ENCODE results near the gene ADNP. TPM values are rescaled to one million over a fixed set of nuclear protein-coding genes. Genes with fewer than 3 reads are reported as not detected.
"Not testable (repeated sequence)": the region's sequence is repeated elsewhere in the genome, so short reads cannot be mapped to it uniquely, and the experiment has no call there.

ADNP gene
- total RNA-seq, 2 experiments from 2014 or later: 70.7 to 90.4 TPM

DNA sequence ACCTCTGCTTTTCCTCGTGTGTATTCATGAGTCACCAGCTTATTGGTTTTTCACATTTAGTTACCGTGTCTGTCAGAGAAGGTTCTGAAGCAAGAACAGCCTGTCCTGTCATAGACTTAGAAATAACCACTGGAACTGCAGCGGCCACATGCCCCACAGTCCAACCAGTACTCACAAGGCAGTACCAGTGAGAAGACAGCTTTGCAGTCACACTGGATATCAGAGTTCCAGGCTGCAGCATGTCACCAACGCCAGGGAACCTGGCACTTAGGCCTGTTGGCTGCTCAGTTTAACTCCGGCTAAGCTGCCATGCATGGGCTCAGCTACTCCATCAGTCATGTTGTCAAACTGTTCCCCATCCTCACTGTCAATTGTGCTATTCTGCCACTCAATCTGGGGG lies 40.1 kb downstream of the ADNP start:
- Mint-ChIP-seq H3K4me3 (no peak overlapping the region), H3K36me3 (ENCODE audit: low read depth) (peaks cover 46% of the 10 kb centered on the region), H3K27ac (no peak overlapping the region), H3K4me1 (peaks cover 5% of the 10 kb centered on the region), H3K27me3 (no peaks in the 10 kb centered on the region), H3K9me3 (no peaks in the 10 kb centered on the region)
- POLR2A ChIA-PET: no interaction called here
- CTCF ChIA-PET: interaction anchor here (0.6 to 3.6 kb wide), 5 partner anchors 9 to 96 kb away, joined by 3 to 12 read pairs (median 3); partner anchors contain the start of gene BCAS4
- no peak for DNase-seq

DNA sequence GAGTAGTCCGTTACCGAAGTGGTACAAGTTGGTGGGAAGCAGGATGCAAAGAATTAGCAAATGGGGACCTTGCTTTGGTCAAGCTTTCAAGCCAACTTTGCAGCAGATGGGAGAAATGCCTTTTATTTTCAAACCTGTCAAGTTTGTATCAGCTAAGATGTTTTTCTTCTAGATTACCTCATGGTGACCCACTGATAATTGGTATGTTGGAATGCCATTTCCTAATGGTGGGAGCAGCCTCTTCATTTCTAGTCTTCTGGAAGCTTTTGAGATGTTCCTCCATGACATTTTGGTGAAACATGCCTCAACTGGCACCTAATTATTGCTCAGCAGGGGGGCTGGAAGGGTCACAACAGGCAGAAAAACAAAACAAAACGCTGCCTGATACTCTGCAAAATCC lies 43.7 kb downstream of the ADNP start:
- Mint-ChIP-seq H3K4me3 (no peak overlapping the region), H3K9me3 (no peaks in the 10 kb centered on the region), H3K27me3 (no peaks in the 10 kb centered on the region), H3K4me1 (no peaks in the 10 kb centered on the region), H3K27ac (no peak overlapping the region), H3K36me3 (ENCODE audit: low read depth) (peaks cover 34% of the 10 kb centered on the region)
- no peak for DNase-seq
- ChIA-PET POLR2A (no interaction called here), CTCF (interaction anchor here (1.0 kb wide), 1 partner anchor 22 kb away, joined by 3 read pairs; no protein-coding TSS in a partner anchor)

DNA sequence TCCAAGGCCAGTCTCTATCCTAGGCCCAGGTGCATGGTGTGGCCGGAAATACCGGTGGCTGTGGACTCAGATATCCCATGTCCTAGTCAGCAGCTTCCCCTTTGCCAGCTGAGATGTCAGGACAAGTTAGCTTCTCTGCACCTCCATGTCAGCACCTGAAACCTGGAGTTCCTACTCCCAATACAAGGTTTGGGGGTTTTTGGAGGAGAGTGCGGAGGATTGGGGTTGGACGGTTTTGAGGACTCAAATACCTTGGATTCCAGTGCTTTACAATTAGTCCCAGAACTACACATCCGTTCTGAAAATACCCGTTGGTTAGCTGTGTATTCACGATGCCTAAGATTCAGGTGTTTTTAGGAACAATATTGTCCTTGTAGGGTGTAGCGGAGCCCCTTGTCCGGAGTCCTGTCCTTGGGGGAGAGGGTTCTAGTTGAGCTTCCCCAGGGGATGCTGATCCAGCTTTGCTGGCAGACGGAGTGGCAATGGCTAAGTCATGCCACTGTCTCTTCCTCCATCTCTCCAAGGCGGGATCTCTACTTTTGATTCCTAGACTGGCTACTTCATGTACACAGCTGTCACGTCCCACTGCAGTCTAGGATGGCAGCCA lies 45.0 kb downstream of the ADNP start:
- POLR2A ChIA-PET: no interaction called here
- DNase-seq: no peak
- Mint-ChIP-seq H3K27ac (no peak overlapping the region), H3K36me3 (ENCODE audit: low read depth) (peaks cover 22% of the 10 kb centered on the region), H3K4me3 (no peak overlapping the region), H3K9me3 (no peaks in the 10 kb centered on the region), H3K27me3 (no peaks in the 10 kb centered on the region), H3K4me1 (no peaks in the 10 kb centered on the region)
- CTCF ChIA-PET: interaction anchor here (1.1 kb wide), 1 partner anchor 92 kb away, joined by 5 read pairs; the partner anchor contains the start of gene BCAS4

DNA sequence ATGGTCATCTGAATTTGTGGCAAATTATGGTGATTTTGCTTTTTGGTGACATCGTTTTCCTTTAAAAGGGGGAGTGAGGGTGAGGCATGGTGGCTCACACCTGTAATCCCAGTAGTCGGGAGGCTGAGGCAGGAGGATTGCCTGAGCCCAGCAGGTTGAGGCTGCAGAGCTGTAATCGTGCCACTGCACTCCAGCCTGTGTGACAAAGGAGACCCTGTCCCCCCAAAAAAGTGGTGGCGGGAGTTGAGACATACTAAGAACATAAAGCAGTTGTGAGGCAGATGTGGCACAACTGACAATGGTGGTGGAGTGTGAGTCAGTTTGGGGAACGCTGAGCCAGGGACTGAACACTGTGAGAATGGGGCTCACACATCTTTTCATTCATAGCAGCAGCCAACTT lies 45.5 kb downstream of the ADNP start:
- Mint-ChIP-seq H3K36me3 (ENCODE audit: low read depth) (peaks cover 21% of the 10 kb centered on the region), H3K27me3 (no peaks in the 10 kb centered on the region), H3K27ac (no peak overlapping the region), H3K4me1 (no peaks in the 10 kb centered on the region), H3K9me3 (no peaks in the 10 kb centered on the region), H3K4me3 (no peak overlapping the region)
- ChIA-PET POLR2A (no interaction called here), CTCF (interaction anchor here (0.6 to 1.1 kb wide), 2 partner anchors 91 to 145 kb away, joined by 4 to 5 read pairs; partner anchors contain the start of gene BCAS4)
- no peak for DNase-seq

DNA sequence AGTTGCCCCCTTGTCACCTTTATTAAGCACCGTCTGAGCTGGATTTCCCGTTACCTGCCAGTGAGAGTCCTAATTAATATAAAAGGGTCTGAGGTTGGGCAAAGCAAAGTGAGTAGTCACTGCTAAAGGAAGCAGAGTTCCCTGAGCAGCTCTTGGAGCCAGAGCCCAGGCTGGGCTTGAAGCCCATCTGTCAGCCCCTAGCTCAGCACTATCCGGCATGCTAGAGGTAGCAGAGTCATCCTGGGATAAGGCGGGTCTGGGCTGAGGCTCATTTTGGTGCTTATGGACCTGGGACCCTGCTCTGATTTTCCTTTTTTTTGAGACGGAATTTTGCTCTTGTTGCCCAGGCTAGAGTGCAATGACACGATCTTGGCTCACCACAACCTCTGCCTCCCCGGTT lies 46.2 kb downstream of the ADNP start:
- Mint-ChIP-seq H3K36me3 (ENCODE audit: low read depth) (peaks cover 17% of the 10 kb centered on the region), H3K27ac (peak overlapping the region; percentile 54), H3K27me3 (no peaks in the 10 kb centered on the region), H3K4me3 (no peak overlapping the region), H3K9me3 (no peaks in the 10 kb centered on the region), H3K4me1 (no peaks in the 10 kb centered on the region)
- ChIA-PET CTCF (interaction anchor here (0.6 to 1.1 kb wide), 4 partner anchors 37 to 144 kb away, joined by 3 to 4 read pairs (median 4); partner anchors contain the start of gene BCAS4), POLR2A (no interaction called here)
- DNase-seq: no peak

DNA sequence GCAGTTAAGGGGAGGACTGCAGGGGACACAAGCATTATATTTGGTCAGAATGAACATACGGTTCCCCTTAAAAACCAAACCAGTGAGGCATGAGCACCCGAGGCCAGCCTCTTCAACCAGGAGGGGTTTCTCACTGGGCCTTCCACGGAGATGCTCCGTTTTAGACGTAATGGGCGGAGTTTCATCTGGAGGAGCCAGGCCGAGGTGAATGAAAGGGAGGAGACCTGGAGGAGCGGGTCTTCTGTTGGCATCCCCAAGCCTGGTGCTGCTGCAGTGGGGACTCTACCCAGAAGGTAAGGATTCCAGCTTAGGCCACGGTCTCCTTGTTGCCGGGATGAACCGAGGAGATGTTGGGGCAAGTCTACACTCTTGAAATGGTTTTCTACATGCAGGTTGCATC lies 47.4 kb downstream of the ADNP start:
- CTCF ChIA-PET: interaction anchor here (1.1 kb wide), 1 partner anchor 36 kb away, joined by 3 read pairs; no protein-coding TSS in a partner anchor
- Mint-ChIP-seq H3K27ac (peak overlapping the region; percentile 25), H3K27me3 (no peaks in the 10 kb centered on the region), H3K36me3 (ENCODE audit: low read depth) (peaks cover 11% of the 10 kb centered on the region), H3K4me3 (no peak overlapping the region), H3K9me3 (no peaks in the 10 kb centered on the region), H3K4me1 (no peaks in the 10 kb centered on the region)
- POLR2A ChIA-PET: no interaction called here
- no peak for DNase-seq

DNA sequence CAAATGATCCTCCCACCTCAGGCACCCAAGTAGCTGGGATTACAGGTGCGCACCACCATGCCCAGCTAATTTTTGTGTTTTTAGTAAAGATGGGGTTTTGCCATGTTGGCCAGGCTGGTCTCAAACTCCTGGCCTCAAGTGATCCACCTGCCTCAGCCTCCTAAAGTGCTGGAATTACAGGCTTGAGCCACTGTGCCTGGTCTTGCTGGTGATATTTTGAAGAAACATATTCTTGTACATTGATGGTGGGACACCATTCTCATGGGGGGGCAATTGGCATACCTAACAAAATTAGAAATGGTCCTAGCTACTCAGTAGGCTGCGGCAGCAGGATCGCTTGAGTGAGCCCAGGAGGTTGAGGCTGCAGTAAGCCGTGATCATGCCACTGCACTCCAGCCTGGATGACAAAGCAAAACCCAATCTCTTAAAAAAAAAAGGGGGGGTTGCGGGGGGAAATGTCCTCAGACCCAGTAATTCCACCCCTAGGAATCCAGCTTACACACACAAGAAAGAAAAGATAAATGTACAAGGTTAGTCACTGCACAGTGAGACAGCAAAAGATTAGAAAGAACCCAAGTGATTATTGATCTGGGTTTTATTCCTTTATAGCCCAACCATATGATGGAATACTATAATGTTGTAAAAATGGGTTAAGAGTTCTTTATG lies 49.3 kb downstream of the ADNP start:
- H3K4me1 Mint-ChIP-seq; H3K36me3 Mint-ChIP-seq (ENCODE audit: low read depth); H3K27ac Mint-ChIP-seq; H3K4me3 Mint-ChIP-seq; DNase-seq; POLR2A ChIA-PET; H3K9me3 Mint-ChIP-seq; H3K27me3 Mint-ChIP-seq: not testable (repeated sequence)
- CTCF ChIA-PET: interaction anchor here (0.5 to 1.4 kb wide), 3 partner anchors 9 to 47 kb away, joined by 3 to 4 read pairs (median 4); no protein-coding TSS in a partner anchor

DNA sequence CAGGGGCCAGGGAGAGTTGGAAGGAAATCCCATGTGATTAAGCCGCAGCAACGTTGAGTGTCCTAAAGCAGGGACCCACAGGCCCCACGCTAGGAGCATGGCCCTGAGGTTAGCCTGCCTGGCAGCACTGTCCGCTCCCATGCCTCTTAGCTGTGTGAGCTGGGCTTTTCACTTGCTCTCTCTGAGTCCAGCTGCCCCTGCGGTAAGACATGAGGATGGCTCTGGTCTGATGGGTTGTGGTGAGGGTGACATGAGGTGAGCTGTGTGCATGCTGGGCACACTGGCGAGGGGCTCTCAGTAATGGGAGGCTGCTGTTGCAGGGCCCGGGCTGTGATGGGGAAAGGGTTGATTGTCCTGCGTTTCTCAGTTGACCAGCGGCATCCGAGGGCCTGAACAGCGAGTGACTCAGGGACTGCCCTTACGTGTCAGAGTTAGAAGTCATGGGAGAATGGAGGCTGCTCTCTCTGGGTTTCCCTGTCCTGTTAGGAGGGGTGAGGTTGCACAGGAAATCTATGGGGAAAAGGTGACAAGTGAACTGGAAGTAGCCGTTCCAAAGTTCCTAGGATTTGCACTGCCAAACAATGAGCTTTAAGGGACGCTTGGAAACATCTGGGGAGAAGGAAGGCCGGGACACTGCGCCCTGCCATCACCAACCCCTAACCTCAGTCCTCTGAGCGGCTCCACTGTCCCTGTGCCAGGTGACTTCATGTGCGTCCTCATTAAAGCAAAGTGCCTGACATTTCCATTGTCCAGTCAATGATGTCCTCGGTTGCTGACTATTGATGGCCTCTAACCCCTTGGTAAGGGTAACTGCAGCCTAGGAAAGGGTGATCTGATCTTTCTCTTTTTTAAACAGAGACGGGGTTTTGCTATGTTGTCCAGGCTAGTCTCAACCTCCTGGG lies 51.3 kb downstream of the ADNP start:
- Mint-ChIP-seq H3K9me3 (no peaks in the 10 kb centered on the region), H3K27ac (no peak overlapping the region), H3K27me3 (no peaks in the 10 kb centered on the region), H3K36me3 (ENCODE audit: low read depth) (peaks cover 7% of the 10 kb centered on the region), H3K4me1 (no peaks in the 10 kb centered on the region), H3K4me3 (no peak overlapping the region)
- POLR2A ChIA-PET: no interaction called here
- no peak for DNase-seq
- CTCF ChIA-PET: interaction anchor here (0.7 kb wide), 1 partner anchor 50 kb away, joined by 3 read pairs; no protein-coding TSS in a partner anchor

DNA sequence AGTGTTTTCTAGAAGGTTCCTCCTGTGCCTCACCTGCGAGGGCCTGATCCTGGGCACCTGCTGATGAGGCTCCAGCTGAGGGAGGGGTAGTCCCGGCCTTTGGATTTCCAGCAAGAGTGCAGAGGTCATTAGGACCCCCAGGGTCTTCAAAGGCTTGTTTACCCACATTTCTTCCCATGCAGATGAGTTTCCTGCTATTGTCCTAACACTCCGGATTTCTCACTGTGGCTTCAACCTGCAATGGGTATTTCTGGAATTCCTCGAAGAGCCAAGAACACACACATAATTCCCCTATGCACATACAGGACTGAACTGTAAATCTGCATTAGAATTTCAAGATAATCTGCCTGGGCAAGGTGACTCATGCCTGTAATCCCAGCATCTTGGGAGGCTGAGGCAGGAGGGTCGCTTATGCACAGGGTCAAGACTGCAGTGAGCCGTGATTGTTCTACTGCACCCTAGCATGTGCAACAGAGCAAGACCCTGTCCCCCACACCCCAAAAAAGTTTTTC lies 53.9 kb downstream of the ADNP start:
- Mint-ChIP-seq H3K9me3 (no peaks in the 10 kb centered on the region), H3K4me3 (no peak overlapping the region), H3K36me3 (ENCODE audit: low read depth) (no peaks in the 10 kb centered on the region), H3K27me3 (no peaks in the 10 kb centered on the region), H3K4me1 (no peaks in the 10 kb centered on the region), H3K27ac (no peak overlapping the region)
- ChIA-PET POLR2A (no interaction called here), CTCF (no interaction called here)
- DNase-seq: no peak

DNA sequence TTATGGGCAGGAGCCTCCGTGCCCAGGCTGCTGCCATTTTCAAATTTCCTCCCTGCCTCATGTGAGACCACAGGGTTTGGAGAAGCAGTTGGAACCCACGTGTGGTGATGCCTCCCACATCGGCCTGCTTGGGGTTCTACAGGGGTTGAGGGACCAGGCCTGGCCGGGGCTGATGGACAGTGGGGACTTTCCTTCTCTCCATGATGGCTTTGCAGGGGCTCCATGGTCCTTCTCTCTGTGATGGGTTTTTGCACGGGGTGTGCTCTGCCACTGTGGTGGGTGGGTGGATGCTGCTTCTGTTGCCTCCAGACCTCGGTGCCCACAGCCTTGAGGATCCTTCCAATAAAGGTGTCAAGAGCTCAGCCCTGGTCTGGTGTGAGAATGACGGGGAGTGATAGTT lies 54.4 kb downstream of the ADNP start:
- POLR2A ChIA-PET: no interaction called here
- H3K4me1 Mint-ChIP-seq: no peaks in the 10 kb centered on the region

DNA sequence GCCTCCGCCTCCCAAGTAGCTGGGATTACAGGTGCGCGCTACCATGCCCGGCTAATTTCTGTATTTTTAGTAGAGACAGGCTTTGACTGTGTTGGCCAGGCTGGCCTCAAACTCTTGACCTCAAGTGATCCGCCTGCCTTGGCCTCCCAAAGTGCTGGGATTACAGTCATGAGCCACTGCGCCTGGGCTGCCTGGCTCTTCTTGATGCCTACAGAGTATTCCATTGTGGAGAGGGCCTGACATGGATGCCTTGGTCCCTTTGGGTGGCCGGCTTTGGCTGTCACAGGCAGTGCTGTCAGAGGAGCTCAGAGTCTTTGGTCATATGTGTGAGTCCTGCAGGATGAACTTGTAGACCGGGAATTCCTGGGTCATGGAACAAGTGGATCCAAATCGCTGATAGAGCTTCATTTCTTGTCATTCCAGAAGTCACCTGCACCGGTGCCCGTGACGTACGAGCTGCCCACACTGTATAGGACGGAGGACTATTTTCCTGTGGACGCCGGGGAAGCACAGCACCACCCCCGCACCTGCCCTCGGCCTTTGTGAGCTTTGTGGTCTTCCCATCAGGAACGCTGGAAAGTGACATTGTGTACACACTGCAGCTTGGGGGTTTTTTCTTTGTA lies 55.1 kb downstream of the ADNP start:
- Mint-ChIP-seq H3K9me3 (no peaks in the 10 kb centered on the region), H3K4me1 (no peaks in the 10 kb centered on the region), H3K27ac (no peak overlapping the region), H3K36me3 (ENCODE audit: low read depth) (no peaks in the 10 kb centered on the region), H3K27me3 (no peaks in the 10 kb centered on the region), H3K4me3 (no peak overlapping the region)
- CTCF ChIA-PET: interaction anchor here (0.7 to 1.1 kb wide), 2 partner anchors 10 to 127 kb away, joined by 3 read pairs; no protein-coding TSS in a partner anchor
- no peak for DNase-seq
- POLR2A ChIA-PET: no interaction called here

More for the DNA sequence above, 54.4 kb downstream of the ADNP start:
- Mint-ChIP-seq H3K36me3 (ENCODE audit: low read depth) (no peaks in the 10 kb centered on the region), H3K9me3 (no peaks in the 10 kb centered on the region), H3K27me3 (no peaks in the 10 kb centered on the region), H3K4me3 (no peak overlapping the region), H3K27ac (no peak overlapping the region)
- DNase-seq: no peak
- CTCF ChIA-PET: interaction anchor here (1.1 kb wide), 1 partner anchor 10 kb away, joined by 3 read pairs; no protein-coding TSS in a partner anchor
